ENCODE data around the gene SPATA19.

SPATA19 gene

GRCh38 chr11:133809569-133810491, 35.5 kb downstream of the SPATA19 start:
- TF ChIP-seq REST (IDR thresholded peaks at IDR 0.05; ENCODE audit: low read depth) (no peak), FOXM1 (IDR thresholded peaks at IDR 0.05; ENCODE audit: borderline replicate concordance, low read depth) (no peak), TCF12 (IDR thresholded peaks at IDR 0.05; ENCODE audit: low read depth) (no peak), USF1 (IDR thresholded peaks at IDR 0.05) (no peak), YY1 (IDR thresholded peaks at IDR 0.05; ENCODE audit: low read depth) (no peak), TEAD4 (IDR thresholded peaks at IDR 0.05) (no peak), CREB1 (IDR thresholded peaks at IDR 0.05; ENCODE audit: low read depth) (no peak), ZBTB7A (IDR thresholded peaks at IDR 0.05; ENCODE audit: low read depth) (no peak), EP300 (IDR thresholded peaks at IDR 0.05; ENCODE audit: borderline replicate concordance) (no peak), MAX (IDR thresholded peaks at IDR 0.05) (no peak), EGR1 (IDR thresholded peaks at IDR 0.05) (no peak), CEBPB (IDR thresholded peaks at IDR 0.05) (no peak), NFIC (IDR thresholded peaks at IDR 0.05) (no peak), TAF1 (IDR thresholded peaks at IDR 0.05; ENCODE audit: low read depth) (no peak), RAD21 (IDR thresholded peaks at IDR 0.05; ENCODE audit: low read depth) (no peak)

- TF ChIP-seq CREB1 (IDR thresholded peaks at IDR 0.05; ENCODE audit: low read depth) = no peak
- no peak for TF ChIP-seq FOXM1 (IDR thresholded peaks at IDR 0.05; ENCODE audit: borderline replicate concordance, low read depth)
- no peak for TF ChIP-seq TCF12 (IDR thresholded peaks at IDR 0.05; ENCODE audit: low read depth)
- TF ChIP-seq REST (IDR thresholded peaks at IDR 0.05; ENCODE audit: low read depth) = no peak
- TF ChIP-seq TEAD4 (IDR thresholded peaks at IDR 0.05) = no peak
- no peak for TF ChIP-seq NFIC (IDR thresholded peaks at IDR 0.05)
- no peak for TF ChIP-seq YY1 (IDR thresholded peaks at IDR 0.05; ENCODE audit: low read depth)
- no peak for TF ChIP-seq RAD21 (IDR thresholded peaks at IDR 0.05; ENCODE audit: low read depth)
- no peak for TF ChIP-seq ZBTB7A (IDR thresholded peaks at IDR 0.05; ENCODE audit: low read depth)
- TF ChIP-seq TAF1 (IDR thresholded peaks at IDR 0.05; ENCODE audit: low read depth) = no peak
- TF ChIP-seq CEBPB (IDR thresholded peaks at IDR 0.05) = no peak
These were observed 36.7 kb downstream of the SPATA19 start for GRCh38 chr11:133808393-133809140.

- TF ChIP-seq TAF1 (IDR thresholded peaks at IDR 0.05; ENCODE audit: low read depth) = no peak
- no peak for TF ChIP-seq TCF12 (IDR thresholded peaks at IDR 0.05; ENCODE audit: low read depth)
- no peak for TF ChIP-seq RAD21 (IDR thresholded peaks at IDR 0.05; ENCODE audit: low read depth)
- TF ChIP-seq CEBPB (IDR thresholded peaks at IDR 0.05) = no peak
- TF ChIP-seq TEAD4 (IDR thresholded peaks at IDR 0.05) = no peak
- TF ChIP-seq MAX (IDR thresholded peaks at IDR 0.05) = no peak
- no peak for TF ChIP-seq YY1 (IDR thresholded peaks at IDR 0.05; ENCODE audit: low read depth)
- no peak for TF ChIP-seq EP300 (IDR thresholded peaks at IDR 0.05; ENCODE audit: borderline replicate concordance)
- TF ChIP-seq REST (IDR thresholded peaks at IDR 0.05; ENCODE audit: low read depth) = no peak
These were observed 42.3 kb downstream of the SPATA19 start for GRCh38 chr11:133803026-133803425.

- TF ChIP-seq YY1 (IDR thresholded peaks at IDR 0.05; ENCODE audit: low read depth) (no peak), FOXM1 (IDR thresholded peaks at IDR 0.05; ENCODE audit: borderline replicate concordance, low read depth) (no peak)
These were observed 44.0 kb downstream of the SPATA19 start for GRCh38 chr11:133801356-133801755.
